Islet of Langerhans (tissue), 1 donor: ENCODE results near the gene CNIH4.
"Not testable (repeated sequence)": the region's sequence is repeated elsewhere in the genome, so short reads cannot be mapped to it uniquely, and the experiment has no call there.

Experiments used
- FAIRE-seq: peaks from one replicate; lab custom pipeline; 2011; peaks lifted over from hg19 to GRCh38; lab: Jason Lieb, UNC

The CNIH4 gene

DNA sequence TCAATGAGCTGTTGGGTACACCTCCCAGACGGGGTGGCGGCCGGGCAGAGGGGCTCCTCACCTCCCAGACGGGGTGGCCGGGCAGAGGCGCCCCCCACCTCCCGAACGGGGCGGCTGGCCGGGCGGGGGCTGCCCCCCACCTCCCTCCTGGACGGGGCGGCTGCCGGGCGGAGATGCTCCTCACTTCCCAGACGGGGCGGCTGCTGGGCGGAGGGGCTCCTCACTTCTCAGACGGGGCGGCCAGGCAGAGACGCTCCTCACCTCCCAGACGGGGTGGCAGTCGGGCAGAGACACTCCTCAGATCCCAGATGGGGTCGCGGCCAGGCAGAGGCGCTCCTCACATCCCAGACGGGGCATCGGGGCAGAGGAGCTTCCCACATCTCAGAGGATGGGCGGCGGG lies 7.0 kb upstream of the CNIH4 start:
- not testable (repeated sequence) for FAIRE-seq

DNA sequence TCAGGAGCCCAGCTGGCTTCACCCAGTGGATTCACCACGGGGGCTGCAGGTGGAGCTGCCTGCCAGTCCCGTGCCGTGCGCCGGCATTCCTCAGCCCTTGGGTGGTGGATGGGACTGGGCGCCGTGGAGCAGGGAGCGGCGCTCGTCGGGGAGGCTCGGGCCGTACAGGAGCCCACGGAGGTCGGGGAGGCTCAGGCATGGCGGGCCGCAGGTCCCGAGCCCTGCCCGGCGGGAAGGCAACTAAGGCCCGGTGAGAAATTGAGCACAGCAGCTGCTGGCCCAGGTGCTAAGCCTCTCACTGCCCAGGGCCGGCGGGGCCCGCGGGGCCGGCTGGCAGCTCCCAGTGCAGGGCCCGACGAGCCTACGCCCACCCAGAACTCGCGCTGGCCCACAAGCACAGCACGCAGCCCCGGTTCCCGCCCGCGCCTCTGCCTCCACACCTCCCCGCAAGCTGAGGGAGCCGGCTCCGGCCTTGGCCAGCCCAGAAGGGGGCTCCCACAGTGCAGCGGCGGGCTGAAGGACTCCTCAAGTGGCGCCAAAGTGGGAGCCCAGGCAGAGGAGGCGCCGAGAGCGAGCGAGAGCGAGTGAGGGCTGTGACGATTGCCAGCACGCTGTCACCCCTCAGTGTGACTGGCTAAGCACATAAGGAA lies 4.1 kb upstream of the CNIH4 start:
- FAIRE-seq, result not testable (repeated sequence)

DNA sequence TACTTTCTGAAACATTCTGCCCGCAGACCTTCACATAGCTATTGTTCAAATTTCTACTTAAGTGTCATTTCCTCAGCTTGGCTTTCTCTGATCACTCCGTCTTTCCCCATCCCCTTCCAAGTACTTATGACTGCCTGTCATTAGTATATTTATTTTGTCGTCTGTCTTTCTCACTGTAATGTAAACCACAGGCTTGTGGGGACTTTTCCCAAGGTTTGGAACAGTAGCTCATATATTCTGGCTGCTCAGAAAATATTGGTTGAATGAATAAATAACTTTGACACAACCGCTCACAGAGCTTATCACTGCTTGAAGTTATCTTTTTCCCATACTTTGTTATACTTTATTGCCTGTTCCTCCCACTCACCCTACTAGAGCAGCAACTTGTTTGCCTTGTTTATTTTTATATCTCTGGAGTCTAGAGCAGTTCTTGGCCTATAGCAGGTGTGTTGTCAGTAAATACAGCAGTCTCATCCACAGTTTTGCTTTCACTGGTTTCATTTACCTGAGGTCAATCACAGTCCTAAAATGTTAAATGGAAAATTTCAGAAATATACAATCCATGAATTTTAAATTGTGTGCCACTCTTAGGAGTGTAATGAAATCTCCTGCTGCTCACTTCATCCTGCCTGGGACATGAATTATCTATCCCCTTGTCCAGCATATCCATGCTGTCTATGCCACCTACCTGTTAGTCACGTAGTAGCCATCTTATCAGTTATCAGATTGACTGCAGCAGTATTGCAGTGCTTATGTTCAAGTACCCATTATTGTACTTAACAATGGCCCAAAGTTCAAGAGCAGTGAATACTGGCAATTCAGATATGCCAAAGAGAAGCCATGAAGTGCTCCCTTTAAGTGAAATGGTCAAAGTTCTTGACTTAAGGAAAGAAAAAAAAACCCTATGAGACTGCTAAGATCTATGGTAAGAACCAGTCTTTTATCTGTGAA lies 2.4 kb upstream of the CNIH4 start:
- FAIRE-seq, result no peak

DNA sequence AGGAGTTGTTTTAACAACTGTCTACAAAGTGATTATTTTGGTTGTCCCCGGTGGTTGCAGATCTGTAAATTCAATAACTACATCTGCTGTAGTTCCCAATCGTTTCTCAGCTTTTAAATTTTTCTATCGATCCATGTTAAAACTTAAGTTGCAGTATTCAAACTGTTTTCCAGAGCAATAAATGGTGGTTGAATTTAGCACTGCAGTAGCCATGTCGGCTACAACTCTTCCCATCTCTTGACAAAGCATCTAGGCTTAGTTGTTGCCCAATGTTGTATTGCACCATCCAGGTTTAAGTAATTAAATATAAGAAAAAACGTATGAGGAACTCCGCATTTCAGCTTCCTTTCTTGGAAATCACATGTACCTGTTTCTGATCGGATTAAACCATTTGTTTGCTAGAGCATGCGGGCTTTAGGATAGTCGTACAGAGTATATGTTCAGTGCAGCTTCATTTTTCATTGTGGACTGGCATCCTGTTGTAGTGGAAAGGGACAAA lies 996 bp downstream of the CNIH4 start:
- no peak for FAIRE-seq

DNA sequence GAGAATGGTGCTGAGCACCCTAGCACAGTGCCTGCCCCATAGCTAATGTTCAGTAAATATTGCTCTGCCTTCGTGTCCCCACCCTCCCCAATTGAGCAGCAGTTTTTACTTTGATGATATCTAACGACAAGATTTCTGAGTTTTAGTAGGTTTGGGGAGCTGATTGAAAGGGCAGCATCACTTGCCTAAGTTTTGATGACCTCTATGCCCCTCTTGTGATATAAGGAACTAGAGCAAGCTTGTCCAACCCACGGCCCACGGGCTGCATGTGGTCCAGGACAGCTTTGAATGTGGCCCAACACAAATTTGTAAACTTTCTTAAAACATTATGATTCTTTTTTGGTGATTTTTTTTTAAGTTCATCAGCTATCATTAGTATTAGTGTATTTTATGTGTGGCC lies 1.6 kb downstream of the CNIH4 start:
- FAIRE-seq, result no peak

- no peak for FAIRE-seq
Observed at GRCh38 chr1:224359207-224359606, 2.5 kb downstream of the CNIH4 start.

DNA sequence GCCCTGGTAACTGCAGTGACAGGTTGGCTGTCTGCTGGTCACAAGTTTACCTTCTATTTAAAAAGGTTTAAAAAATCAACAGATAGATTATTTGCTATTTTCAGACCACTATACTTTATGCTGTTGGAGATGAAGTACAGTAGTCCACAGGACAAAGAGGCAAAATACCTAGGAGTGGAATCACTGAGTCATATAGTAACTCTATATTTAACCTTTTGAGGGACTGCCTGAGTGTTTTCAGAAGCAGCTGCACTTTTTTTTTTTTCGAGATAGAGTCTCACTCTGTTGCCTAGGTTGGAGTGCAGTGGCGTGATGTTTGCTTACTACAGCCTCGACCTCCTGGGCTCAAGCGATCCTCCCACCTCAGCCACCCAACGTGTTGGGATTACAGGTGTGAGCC lies 11.7 kb downstream of the CNIH4 start:
- no peak for FAIRE-seq

- no peak for FAIRE-seq
Observed at GRCh38 chr1:224373008-224373590, 16.4 kb downstream of the CNIH4 start.

DNA sequence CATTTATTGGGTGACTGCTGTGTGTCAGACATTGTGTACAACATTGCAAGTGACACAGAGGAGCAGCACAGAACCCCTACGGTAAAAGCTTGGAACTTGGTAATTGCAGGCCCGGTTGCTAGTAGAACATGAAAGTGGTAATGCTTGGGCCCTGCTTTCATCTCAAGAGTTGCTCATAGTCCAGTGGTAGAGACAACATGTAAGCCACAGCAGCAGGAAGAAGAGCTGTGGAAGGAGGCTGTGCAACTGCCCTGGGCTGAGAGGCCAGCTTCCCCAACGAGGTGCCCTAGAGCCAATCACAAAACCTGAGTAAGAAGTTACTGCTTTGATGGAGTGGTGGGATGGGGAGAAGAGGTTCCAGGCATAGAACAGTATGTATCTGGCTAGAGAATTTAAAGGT lies 18.4 kb downstream of the CNIH4 start:
- no peak for FAIRE-seq

DNA sequence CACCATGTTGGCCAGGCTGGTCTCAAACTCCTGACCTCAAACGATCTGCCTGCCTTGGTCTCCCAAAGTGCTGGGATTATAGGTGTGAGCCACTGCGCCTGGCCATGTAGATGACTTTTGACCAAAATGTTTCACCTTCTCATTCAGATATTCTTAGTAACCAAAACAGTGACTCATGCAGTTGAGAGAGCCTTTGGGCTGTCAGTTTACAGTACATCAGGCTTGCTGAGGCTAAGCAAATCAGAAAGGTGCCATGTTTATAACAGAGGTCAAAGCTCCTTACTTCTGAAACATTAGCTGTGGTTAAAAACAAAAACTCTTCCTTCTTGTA lies 21.0 kb downstream of the CNIH4 start:
- FAIRE-seq, result peak; percentile 97

DNA sequence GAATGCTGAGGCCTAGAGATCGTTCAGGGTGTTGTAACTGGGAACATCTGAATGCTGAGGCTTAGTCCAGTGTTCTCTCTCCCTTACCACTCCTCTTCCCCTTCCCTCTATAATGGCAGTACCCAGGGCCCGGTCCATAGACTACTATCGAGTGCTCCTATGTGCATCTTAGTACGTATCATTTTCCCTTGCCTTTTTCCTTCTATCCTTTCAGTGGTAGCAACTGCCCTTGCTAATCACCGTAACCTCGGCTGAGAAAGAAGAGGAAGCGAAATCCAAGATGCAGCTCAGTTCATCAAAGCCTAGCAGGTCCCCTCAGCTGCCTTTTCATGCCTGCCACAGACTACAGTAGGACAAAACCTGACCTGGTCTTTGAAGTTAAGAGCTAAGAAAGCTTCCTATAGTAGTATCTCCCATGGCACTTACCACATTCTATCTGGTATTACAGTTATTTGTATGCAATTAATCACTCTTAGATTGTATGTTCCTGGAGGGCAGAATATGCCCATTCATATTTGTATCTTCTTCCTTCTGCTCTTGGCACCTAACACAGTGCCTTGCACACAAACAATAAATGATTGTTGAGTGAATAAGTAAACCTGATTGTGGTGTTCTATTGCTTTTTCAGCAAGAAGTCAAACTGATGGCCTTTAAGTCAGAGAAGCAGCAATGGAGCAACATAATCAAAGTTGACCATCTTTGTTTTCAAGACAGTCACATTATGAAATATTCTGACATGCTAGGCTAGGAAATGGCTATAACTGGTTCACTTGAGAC lies 22.4 kb downstream of the CNIH4 start:
- no peak for FAIRE-seq

DNA sequence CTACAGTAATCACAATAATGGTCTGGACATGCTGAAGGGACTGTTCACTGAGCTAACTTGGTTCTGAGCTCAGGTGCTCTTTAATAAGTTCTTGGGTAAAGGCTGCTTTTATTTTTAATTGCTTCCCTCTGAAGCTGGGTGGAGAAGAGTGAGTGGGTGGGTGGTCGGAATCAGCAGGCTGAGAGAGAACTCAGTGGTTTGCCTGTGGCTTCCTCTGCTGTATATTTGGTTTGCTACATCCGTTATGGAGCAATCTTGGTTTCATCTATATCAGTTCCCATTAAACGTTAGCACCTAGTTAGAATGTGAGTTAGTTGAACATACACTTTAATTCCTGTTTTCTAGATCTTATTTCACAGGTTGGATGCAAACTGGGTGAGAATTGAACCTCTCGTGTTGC lies 23.3 kb downstream of the CNIH4 start:
- no peak for FAIRE-seq

GRCh38 chr1:224381880-224382548 lies 25.3 kb downstream of the CNIH4 start:
- peak; percentile 36 for FAIRE-seq

GRCh38 chr1:224383218-224383617 lies 26.5 kb downstream of the CNIH4 start:
- no peak for FAIRE-seq

DNA sequence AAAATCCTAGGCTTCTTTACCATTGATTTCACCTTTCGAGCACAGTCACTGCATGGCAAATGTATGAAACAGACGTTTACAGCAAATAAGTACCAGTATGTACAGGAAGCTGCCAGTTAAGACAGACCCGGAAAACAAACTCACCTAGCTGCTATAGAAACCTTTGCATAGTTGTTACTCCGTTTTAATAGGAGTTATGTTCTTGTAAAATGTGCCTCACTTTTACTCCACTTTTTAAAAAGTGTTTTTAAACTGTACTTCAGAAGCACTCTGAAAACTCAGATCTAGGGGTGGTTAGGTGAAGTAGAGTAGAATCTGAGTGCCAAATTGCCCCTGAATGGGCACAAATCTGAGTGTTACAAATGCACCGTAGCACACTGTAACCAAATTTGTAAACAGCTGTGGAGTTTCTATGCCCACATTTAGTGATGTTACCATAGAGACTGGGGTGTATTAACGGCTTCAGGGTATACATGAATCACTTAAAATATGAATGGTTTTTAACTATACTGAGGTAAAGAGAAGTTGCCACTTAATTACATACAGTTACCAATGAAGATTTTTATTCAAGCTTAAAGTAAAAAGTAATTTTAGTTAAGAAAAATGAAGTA lies 30.7 kb downstream of the CNIH4 start:
- peak; percentile 73 for FAIRE-seq

GRCh38 chr1:224387943-224388342 lies 31.3 kb downstream of the CNIH4 start:
- FAIRE-seq, result no peak

GRCh38 chr1:224390517-224390916 lies 33.8 kb downstream of the CNIH4 start:
- peak; percentile 5 for FAIRE-seq

DNA sequence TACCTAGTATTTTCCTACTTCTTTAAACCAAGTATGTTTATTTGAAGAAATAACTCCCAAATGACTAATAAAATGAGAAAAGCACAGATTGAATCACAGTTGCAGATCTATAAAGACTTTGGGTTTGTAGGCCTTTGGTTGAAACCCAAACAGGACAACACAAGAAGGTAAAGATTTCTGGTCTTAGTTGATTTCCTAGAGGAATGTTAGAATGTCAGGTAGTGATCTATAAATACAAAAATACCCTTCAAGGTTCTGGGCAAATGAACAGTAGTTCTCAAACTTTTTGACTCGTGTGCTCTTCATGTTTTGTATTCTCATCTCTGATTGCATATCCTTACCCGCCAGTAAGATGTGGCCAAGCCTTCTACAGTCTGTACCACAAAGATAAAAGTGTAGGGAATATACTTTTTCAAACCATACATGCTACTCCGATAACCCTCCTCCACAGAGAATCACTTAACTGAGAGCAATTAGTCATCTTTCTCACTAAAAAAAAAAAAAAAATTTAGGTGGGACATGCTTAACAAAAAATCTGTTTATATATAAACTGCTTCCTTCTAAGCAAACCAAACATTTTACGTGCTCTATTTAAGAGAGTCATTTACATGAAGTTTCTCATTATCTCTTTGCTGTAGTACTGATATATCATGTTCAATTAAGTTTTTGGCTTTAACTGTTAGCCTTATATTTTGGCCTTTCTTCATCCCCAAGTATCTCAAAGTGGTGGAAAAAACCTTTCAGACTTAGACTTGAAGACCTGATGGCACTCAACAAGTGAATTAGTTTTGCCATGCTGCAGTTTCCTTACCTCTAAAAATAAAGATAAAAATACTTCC lies 36.0 kb downstream of the CNIH4 start:
- FAIRE-seq, result no peak

GRCh38 chr1:224393294-224393693 lies 36.6 kb downstream of the CNIH4 start:
- FAIRE-seq, result no peak

DNA sequence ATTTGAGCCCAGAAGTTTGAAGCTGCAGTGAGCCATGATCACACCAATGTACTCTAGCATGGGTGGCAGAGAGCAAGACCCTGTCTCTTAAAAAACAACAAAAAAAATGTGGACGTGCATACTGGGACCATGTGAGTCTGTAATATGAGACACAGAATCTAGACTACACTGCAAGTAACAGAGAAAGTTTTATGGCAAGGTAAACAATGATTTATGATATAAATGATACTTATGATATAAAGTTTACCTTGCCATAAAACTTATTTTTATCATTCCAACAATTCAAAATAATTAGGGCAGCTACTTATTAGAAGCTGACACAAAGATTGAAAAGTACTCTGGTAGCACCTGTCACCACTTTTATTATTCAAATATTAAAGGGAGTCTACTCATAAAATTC lies 43.2 kb downstream of the CNIH4 start:
- no peak for FAIRE-seq
